NCI-H1436 treated with DMSO at 0.1 percent for 48 hours (cell line): Measurements from ENCODE around the gene SRRM1.
"Not testable (repeated sequence)": the region's sequence is repeated elsewhere in the genome, so short reads cannot be mapped to it uniquely, and the experiment has no call there.

Source experiments
- DNase-seq: peaks from one replicate; lab custom pipeline; 2025; lab: John Stamatoyannopoulos, UW

The SRRM1 gene

DNA sequence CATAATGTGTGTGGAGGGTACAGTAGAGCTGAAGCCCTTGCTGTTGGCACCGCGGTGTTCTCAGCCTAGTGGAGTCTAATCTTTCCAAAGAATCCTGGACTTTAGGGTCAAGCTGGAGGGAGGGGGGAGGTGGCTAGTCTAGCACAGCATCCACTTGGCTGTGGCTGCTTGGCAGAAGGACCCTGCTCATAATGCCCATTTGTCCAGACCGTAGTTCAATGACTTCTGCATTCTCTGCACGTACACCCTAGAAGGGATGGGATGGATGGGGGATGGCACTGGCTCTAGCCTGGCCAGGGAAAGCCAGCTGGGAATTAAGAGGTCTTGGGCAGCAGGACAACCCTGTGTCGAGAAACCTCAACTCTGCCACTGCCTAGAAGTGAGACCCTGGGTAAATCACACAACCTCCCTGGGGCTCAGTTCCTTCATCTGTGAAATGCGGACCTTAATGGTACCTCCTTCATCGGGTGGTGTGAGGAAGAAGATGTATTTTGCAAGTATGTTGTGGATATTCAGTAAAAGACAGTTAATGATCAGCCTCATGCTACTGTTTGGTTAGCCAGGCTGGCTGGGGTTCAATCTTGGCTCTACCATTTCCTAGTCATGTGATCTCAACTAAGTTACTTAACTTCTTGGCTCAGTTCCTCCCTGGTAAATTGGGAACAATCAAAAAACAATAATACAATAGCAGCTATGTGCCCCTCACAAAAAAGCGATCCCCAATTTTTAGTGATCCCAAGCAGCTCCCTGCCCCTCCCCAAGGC lies 75.0 kb downstream of the SRRM1 start:
- DNase-seq: no peak

DNA sequence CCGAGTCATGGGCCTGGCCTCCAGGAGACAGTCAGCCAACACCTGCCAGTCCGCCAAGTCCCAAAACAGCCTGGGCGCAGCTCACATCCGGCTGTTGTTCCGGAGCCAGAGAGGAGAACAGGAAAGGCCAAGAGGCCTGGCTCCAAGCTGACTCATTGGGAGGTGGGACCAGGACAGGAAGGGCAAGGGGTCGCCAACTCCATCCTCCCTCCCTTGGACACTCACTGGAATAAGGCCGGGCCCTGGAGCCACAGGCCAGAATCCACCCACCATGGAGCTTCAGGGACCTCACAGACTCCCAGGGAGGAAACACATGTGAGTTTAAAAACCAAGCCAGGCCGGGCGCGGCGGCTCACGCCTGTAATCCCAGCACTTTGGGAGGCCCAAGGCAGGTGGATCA lies 77.0 kb downstream of the SRRM1 start:
- DNase-seq: no peak

DNA sequence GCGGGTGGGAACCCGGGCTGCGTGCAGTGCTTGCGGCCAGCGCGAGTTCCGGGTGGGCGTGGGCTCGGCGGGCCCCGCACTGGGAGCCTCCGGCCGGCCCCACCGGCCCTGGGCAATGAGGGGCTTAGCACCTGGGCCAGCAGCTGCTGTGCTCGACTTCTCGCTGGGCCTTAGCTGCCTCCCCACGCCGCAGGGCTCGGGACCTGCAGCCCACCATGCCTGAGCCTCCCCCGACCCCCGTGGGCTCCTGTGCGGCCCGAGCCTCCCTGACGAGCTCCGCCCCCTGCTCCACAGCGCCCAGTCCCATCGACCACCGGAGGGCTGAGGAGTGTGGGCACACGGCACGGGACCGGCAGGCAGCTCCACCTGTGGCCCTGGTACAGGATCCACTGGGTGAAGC lies 78.4 kb downstream of the SRRM1 start:
- no peak for DNase-seq

DNA sequence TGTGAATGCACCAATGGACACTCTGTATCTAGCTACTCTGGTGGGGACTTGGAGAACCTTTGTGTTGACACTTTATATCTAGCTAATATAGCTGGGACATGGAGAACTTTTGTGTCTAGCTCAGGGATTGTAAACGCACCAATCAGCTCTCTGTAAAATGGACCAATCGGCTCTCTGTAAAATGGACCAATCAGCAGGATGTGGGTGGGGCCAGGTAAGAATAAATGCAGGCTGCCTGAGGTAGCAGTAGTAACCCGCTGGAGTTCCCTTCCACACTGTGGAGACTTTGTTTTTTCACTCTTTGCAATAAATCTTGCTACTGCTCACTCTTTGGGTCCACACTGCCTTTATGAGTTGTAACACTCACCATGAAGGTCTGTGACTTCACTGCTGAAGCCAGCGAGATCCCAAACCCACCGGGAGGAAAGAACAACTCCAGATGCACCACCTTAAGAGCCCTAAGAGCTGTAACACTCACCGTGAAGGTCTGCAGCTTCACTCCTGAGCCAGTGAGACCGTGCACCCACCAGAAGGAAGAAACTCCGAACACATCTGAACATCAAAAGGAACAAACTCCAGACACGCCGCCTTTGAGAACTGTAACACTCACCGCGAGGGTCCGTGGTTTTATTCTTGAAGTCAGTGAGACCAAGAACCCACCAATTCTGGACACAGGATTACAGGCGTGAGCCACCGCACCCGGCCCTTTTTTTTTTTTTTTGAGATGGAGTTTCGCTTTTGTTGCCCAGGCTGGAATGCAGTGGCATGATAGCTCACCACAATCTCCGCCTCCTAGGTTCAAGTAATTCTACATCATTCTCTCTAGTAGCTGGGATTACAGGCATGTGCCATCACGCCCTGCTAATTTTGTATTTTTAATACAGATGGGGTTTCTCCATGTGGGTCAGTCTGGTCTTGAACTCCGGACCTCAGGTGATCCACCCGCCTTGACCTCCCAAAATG lies 79.3 kb downstream of the SRRM1 start:
- DNase-seq: not testable (repeated sequence)
